Bone marrow (tissue), 2 donors: ENCODE results near the gene DIPK1B.

Experiments used
- DNase-seq, 2 donors: peaks; one replicate each; lab custom pipeline; 2025; lab: John Stamatoyannopoulos, UW

The DIPK1B gene

GRCh38 chr9:136766410-136767120, 54.2 kb downstream of the DIPK1B start:
- DNase-seq = peak in 1 of 2 donors; percentile 12

GRCh38 chr9:136769710-136770191, 57.4 kb downstream of the DIPK1B start:
- DNase-seq = peak in 1 of 2 donors; percentile 40

GRCh38 chr9:136771907-136772415, 59.6 kb downstream of the DIPK1B start:
- no peak for DNase-seq

- DNase-seq = peak in 1 of 2 donors; percentile 19
Measured at GRCh38 chr9:136773386-136774044, 61.1 kb downstream of the DIPK1B start.
